ENCODE measurements around the gene MAD1L1.

Gene MAD1L1

GRCh38 chr7:2090526-2091520 lies 141.9 kb downstream of the MAD1L1 start:
- peak; percentile 74 for FAIRE-seq
- DNase-seq (ENCODE audit: low spot score) = no peak

GRCh38 chr7:2088801-2089200 lies 143.9 kb downstream of the MAD1L1 start:
- DNase-seq (ENCODE audit: low spot score) (no peak), FAIRE-seq (peak; percentile 97)

- DNase-seq (ENCODE audit: low spot score) (no peak), FAIRE-seq (no peak)
These were observed 145.0 kb downstream of the MAD1L1 start for GRCh38 chr7:2087744-2088143.

- no peak for DNase-seq (ENCODE audit: low spot score)
- no peak for FAIRE-seq
These were observed 146.5 kb downstream of the MAD1L1 start for GRCh38 chr7:2086229-2086628.

- DNase-seq (ENCODE audit: low spot score) (no peak), FAIRE-seq (no peak)
These were observed 146.9 kb downstream of the MAD1L1 start for GRCh38 chr7:2085804-2086203.

- FAIRE-seq (peak; percentile 94), DNase-seq (ENCODE audit: low spot score) (no peak)
These were observed 147.8 kb downstream of the MAD1L1 start for GRCh38 chr7:2084781-2085505.

- FAIRE-seq (peak; percentile 96), DNase-seq (ENCODE audit: low spot score) (no peak)
These were observed 148.4 kb downstream of the MAD1L1 start for GRCh38 chr7:2084331-2084730.

- no peak for FAIRE-seq
- no peak for DNase-seq (ENCODE audit: low spot score)
These were observed 149.4 kb downstream of the MAD1L1 start for GRCh38 chr7:2083362-2083761.

GRCh38 chr7:2082139-2082998 lies 150.4 kb downstream of the MAD1L1 start:
- no peak for DNase-seq (ENCODE audit: low spot score)

GRCh38 chr7:2081526-2082135 lies 151.1 kb downstream of the MAD1L1 start:
- FAIRE-seq (no peak), DNase-seq (ENCODE audit: low spot score) (no peak)

More at GRCh38 chr7:2082139-2082998, 150.4 kb downstream of the MAD1L1 start:
- FAIRE-seq = peak; percentile 92

- FAIRE-seq (peak; percentile 93), DNase-seq (ENCODE audit: low spot score) (no peak)
These were observed 152.3 kb downstream of the MAD1L1 start for GRCh38 chr7:2080477-2080876.

- DNase-seq (ENCODE audit: low spot score) = no peak
These were observed 152.7 kb downstream of the MAD1L1 start for GRCh38 chr7:2080060-2080387.

GRCh38 chr7:2079332-2080059 lies 153.2 kb downstream of the MAD1L1 start:
- no peak for DNase-seq (ENCODE audit: low spot score)
- peak; percentile 88 for FAIRE-seq

More at GRCh38 chr7:2080060-2080387, 152.7 kb downstream of the MAD1L1 start:
- no peak for FAIRE-seq

GRCh38 chr7:2078899-2079298 lies 153.8 kb downstream of the MAD1L1 start:
- no peak for DNase-seq (ENCODE audit: low spot score)
- no peak for FAIRE-seq

- DNase-seq (ENCODE audit: low spot score) (no peak), FAIRE-seq (no peak)
These were observed 156.1 kb downstream of the MAD1L1 start for GRCh38 chr7:2076649-2077064.

- FAIRE-seq (peak; percentile 86), DNase-seq (ENCODE audit: low spot score) (no peak)
These were observed 156.9 kb downstream of the MAD1L1 start for GRCh38 chr7:2075811-2076210.

- DNase-seq (ENCODE audit: low spot score) (no peak), FAIRE-seq (no peak)
These were observed 158.1 kb downstream of the MAD1L1 start for GRCh38 chr7:2074691-2075090.

GRCh38 chr7:2072798-2073197 lies 159.9 kb downstream of the MAD1L1 start:
- DNase-seq (ENCODE audit: low spot score) (no peak), FAIRE-seq (no peak)

GRCh38 chr7:2072042-2072441 lies 160.7 kb downstream of the MAD1L1 start:
- FAIRE-seq (peak; percentile 90), DNase-seq (ENCODE audit: low spot score) (no peak)

GRCh38 chr7:2071133-2071832 lies 161.5 kb downstream of the MAD1L1 start:
- DNase-seq (ENCODE audit: low spot score) (no peak), FAIRE-seq (no peak)

Data from urothelium cell line (cell line).